K562 (cell line): ENCODE results near the gene IL20RB. TPM values are rescaled to one million over a fixed set of nuclear protein-coding genes. Genes with fewer than 3 reads are reported as not detected.

Experiments
- DIDO1 ChIP-seq: fragments of 450-650 bp; IDR thresholded peaks from 2 replicates; pipeline ENCODE4 v1.6.1; 2016; ENCODE audit warnings: low read depth, missing biosample characterization, missing genetic modification characterization
- EP300 ChIP-seq: IDR thresholded peaks from 2 replicates; pipeline ENCODE4 v1.6.1; 2012; ENCODE audit warnings: low read length, improper control_type of control experiment
- GABPB2 ChIP-seq: fragments of 250-450 bp; sonication (Bioruptor Pico); conservative IDR thresholded peaks from 2 replicates; pipeline ENCODE4 v1.5.1; 2021; ENCODE audit warnings: mild to moderate bottlenecking
- HMG20A ChIP-seq: fragments of 450-650 bp; formaldehyde crosslinking; conservative IDR thresholded peaks from 2 replicates; pipeline ENCODE4 v1.4.0; 2020; ENCODE audit warnings: mild to moderate bottlenecking, mixed read lengths
- HMGN3 ChIP-seq: IDR thresholded peaks from 2 replicates; pipeline ENCODE4 v1.6.1; 2011; ENCODE audit warnings: borderline replicate concordance, low read depth, mild to moderate bottlenecking, mixed read lengths, low read length; ENCODE audit not compliant: insufficient read length; ENCODE audit errors: extremely low read depth
- MIER1 ChIP-seq: fragments of 450-650 bp; IDR thresholded peaks from 2 replicates; pipeline ENCODE4 v1.6.1; 2016; ENCODE audit warnings: antibody characterized with exemption, mild to moderate bottlenecking, low read depth
- NBN ChIP-seq: fragments of 450-650 bp; IDR thresholded peaks from 2 replicates; pipeline ENCODE4 v1.6.1; 2016; ENCODE audit warnings: low read depth, mild to moderate bottlenecking
- NCOR1 ChIP-seq: fragments of 450-650 bp; IDR thresholded peaks from 2 replicates; pipeline ENCODE4 v1.6.1; 2016; ENCODE audit warnings: mild to moderate bottlenecking, moderate library complexity
- NR3C1 ChIP-seq: sonication (generic); formaldehyde crosslinking; IDR thresholded peaks from 2 replicates; pipeline ENCODE4 v1.8.1; 2022; ENCODE audit warnings: missing genetic modification reagents
- PPARD ChIP-seq: fragments of 250-450 bp; sonication (Bioruptor Pico); IDR thresholded peaks from 2 replicates; pipeline ENCODE4 v1.8.0; 2022; ENCODE audit warnings: inconsistent platforms, mild to moderate bottlenecking, moderate library complexity
- RBM34 ChIP-seq: fragments of 200-400 bp; formaldehyde crosslinking; IDR thresholded peaks from 2 replicates; pipeline ENCODE4 v1.6.1; 2018; ENCODE audit warnings: low read length, borderline replicate concordance; ENCODE audit not compliant: insufficient read depth
- SMAD3 ChIP-seq: fragments of 450-650 bp; formaldehyde crosslinking; conservative IDR thresholded peaks from 2 replicates; pipeline ENCODE4 v1.4.0; 2020; ENCODE audit warnings: mild to moderate bottlenecking
- TAF15 ChIP-seq: fragments of 200-400 bp; formaldehyde crosslinking; IDR thresholded peaks from 2 replicates; pipeline ENCODE4 v1.6.1; 2017; ENCODE audit warnings: mild to moderate bottlenecking, low read depth, low read length, moderate library complexity
- VEZF1 ChIP-seq: fragments of 200-800 bp; sonication (Bioruptor generic); IDR thresholded peaks from 2 replicates; pipeline ENCODE4 v1.6.1; 2017; ENCODE audit warnings: missing genetic modification characterization, missing compliant biosample characterization
- ZBTB2 ChIP-seq: fragments of 450-650 bp; IDR thresholded peaks from 2 replicates; pipeline ENCODE4 v1.6.1; 2016; ENCODE audit warnings: antibody characterized with exemption
- ZBTB8A ChIP-seq: fragments of 450-650 bp; IDR thresholded peaks from 2 replicates; pipeline ENCODE4 v1.6.1; 2018; ENCODE audit warnings: mild to moderate bottlenecking, moderate library complexity; ENCODE audit not compliant: partially characterized antibody
- ZKSCAN3 ChIP-seq: fragments of 250-450 bp; sonication (Bioruptor Pico); IDR thresholded peaks from 2 replicates; pipeline ENCODE4 v1.4.0; 2020
- ZNF143 ChIP-seq: sonication (generic); formaldehyde crosslinking; IDR thresholded peaks from 2 replicates; pipeline ENCODE4 v1.9.0; 2022; ENCODE audit warnings: mild to moderate bottlenecking, missing genetic modification reagents
- ZNF347 ChIP-seq: fragments of 450-650 bp; formaldehyde crosslinking; IDR thresholded peaks from 2 replicates; pipeline ENCODE4 v1.4.0; 2020; ENCODE audit warnings: low read depth, mild to moderate bottlenecking, moderate library complexity
- polyA plus RNA-seq, 8 experiments: library from polyadenylated mRNA; depleted of rRNA in 4 of 8; stranded (reverse) in 5 of 8; unstranded in 3 of 8; fragments of >200 nt; fragmentation: Nextera tagmentation in 2 of 8; fragmentation: Illumina TruSeq in 1 of 8; extraction: Ambion mirVana in 2 of 8; extraction: Trizol in 1 of 8; gene quantifications; 2 replicates each; pipeline versions ENCODE4 v1.2.1 to v1.2.3, GENCODE V29; 2011 to 2014; ENCODE audit warnings: inconsistent platforms in 1 of 8, missing spikeins in 1 of 8
- total RNA-seq, 7 experiments: library from RNA; depleted of rRNA in 6 of 7; stranded (reverse); fragments of >200 nt in 6 of 7; fragmentation: Illumina TruSeq in 2 of 7; extraction: Trizol in 2 of 7; gene quantifications; 2 replicates each; pipeline versions ENCODE4 v1.2.1 to v1.2.3, GENCODE V29; 2011 to 2021; ENCODE audit warnings: low replicate concordance in 1 of 7
- TF ChIP-seq, protein P1 (sequence below), 3 experiments: IDR thresholded peaks in 2 of 3; conservative IDR thresholded peaks in 1 of 3; 2 replicates each; pipeline ENCODE4 v1.5.1; 2011 to 2012; ENCODE audit warnings: low read length in 3 of 3, mild to moderate bottlenecking in 3 of 3, control low read depth in 2 of 3, improper control_type of control experiment in 1 of 3, inconsistent platforms in 1 of 3, low read depth in 1 of 3, mixed read lengths in 1 of 3, moderate library complexity in 1 of 3; ENCODE audit not compliant: insufficient read depth in 2 of 3
- TF ChIP-seq, protein P2 (sequence below), 2 experiments: fragments of 450-650 bp in 1 of 2; IDR thresholded peaks; 2 replicates each; pipeline ENCODE4 v1.6.1; 2011 to 2017; ENCODE audit warnings: low read depth in 2 of 2, antibody characterized with exemption in 1 of 2, borderline replicate concordance in 1 of 2, low read length in 1 of 2, mild to moderate bottlenecking in 1 of 2, mixed read lengths in 1 of 2; ENCODE audit not compliant: control insufficient read depth in 1 of 2

IL20RB gene
- total and polyA plus RNA-seq, 9 of the 15 experiments (the other 6 are each of a cell fraction or from before 2014, with no cell fraction given) = 0.77 to 9.9 (median 6.1) TPM

DNA sequence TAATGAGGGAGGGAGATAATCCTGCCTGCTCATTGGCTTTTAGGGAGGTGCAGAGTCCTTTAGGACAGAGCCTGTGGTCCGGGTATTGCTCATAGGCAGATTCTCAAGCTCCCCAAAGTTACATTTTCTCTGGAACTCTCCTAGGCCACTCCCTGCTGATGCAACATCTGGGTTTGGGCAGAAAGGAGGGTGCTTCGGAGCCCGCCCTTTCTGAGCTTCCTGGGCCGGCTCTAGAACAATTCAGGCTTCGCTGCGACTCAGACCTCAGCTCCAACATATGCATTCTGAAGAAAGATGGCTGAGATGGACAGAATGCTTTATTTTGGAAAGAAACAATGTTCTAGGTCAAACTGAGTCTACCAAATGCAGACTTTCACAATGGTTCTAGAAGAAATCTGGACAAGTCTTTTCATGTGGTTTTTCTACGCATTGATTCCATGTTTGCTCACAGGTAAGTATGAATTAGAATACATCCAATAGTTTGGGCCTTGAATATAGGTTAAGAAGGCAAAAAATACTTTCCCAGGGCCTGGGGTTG, at the start of gene IL20RB (continued):
- no peak; the same call in 1 of the 2 replicates for TF ChIP-seq NBN
- TF ChIP-seq VEZF1 = peak; percentile 77
- no peak for TF ChIP-seq NR3C1 (CRISPR knock-in tag)
- TF ChIP-seq PPARD = no peak
- TF ChIP-seq RBM34 = no peak
- TF ChIP-seq ZNF347 (CRISPR knock-in tag) = no peak
- TF ChIP-seq NCOR1 = no peak
- no peak for TF ChIP-seq ZKSCAN3 (CRISPR knock-in tag)
- TF ChIP-seq HMGN3 = no peak
- TF ChIP-seq EP300 = peak; percentile 76
- no peak for TF ChIP-seq ZNF143 (CRISPR knock-in tag)
- TF ChIP-seq GABPB2 = no peak
- no peak for TF ChIP-seq DIDO1 (tag)
- TF ChIP-seq TAF15 = no peak
- TF ChIP-seq MIER1 = no peak
- TF ChIP-seq ZBTB8A = no peak
- no peak for TF ChIP-seq SMAD3
- TF ChIP-seq, protein P1, sequence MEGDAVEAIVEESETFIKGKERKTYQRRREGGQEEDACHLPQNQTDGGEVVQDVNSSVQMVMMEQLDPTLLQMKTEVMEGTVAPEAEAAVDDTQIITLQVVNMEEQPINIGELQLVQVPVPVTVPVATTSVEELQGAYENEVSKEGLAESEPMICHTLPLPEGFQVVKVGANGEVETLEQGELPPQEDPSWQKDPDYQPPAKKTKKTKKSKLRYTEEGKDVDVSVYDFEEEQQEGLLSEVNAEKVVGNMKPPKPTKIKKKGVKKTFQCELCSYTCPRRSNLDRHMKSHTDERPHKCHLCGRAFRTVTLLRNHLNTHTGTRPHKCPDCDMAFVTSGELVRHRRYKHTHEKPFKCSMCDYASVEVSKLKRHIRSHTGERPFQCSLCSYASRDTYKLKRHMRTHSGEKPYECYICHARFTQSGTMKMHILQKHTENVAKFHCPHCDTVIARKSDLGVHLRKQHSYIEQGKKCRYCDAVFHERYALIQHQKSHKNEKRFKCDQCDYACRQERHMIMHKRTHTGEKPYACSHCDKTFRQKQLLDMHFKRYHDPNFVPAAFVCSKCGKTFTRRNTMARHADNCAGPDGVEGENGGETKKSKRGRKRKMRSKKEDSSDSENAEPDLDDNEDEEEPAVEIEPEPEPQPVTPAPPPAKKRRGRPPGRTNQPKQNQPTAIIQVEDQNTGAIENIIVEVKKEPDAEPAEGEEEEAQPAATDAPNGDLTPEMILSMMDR (IDR thresholded peaks at IDR 0.05 in 2 of 3, conservative IDR thresholded peaks at IDR 0.05 in 1 of 3; ENCODE audit: insufficient read depth in 2 of 3, low read depth in 1 of 3, low read length in 3 of 3) = no peak
- TF ChIP-seq, protein P2, sequence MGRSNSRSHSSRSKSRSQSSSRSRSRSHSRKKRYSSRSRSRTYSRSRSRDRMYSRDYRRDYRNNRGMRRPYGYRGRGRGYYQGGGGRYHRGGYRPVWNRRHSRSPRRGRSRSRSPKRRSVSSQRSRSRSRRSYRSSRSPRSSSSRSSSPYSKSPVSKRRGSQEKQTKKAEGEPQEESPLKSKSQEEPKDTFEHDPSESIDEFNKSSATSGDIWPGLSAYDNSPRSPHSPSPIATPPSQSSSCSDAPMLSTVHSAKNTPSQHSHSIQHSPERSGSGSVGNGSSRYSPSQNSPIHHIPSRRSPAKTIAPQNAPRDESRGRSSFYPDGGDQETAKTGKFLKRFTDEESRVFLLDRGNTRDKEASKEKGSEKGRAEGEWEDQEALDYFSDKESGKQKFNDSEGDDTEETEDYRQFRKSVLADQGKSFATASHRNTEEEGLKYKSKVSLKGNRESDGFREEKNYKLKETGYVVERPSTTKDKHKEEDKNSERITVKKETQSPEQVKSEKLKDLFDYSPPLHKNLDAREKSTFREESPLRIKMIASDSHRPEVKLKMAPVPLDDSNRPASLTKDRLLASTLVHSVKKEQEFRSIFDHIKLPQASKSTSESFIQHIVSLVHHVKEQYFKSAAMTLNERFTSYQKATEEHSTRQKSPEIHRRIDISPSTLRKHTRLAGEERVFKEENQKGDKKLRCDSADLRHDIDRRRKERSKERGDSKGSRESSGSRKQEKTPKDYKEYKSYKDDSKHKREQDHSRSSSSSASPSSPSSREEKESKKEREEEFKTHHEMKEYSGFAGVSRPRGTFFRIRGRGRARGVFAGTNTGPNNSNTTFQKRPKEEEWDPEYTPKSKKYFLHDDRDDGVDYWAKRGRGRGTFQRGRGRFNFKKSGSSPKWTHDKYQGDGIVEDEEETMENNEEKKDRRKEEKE (IDR thresholded peaks at IDR 0.05; ENCODE audit: borderline replicate concordance in 1 of 2, control insufficient read depth in 1 of 2, low read depth in 2 of 2, low read length in 1 of 2) = no peak
- no peak for TF ChIP-seq HMG20A (CRISPR knock-in tag)
- TF ChIP-seq ZBTB2 = no peak
